Smooth muscle cell of the pulmonary artery (primary cell): ENCODE results near the gene MRPL14. TPM values are rescaled to one million over a fixed set of nuclear protein-coding genes. Genes with fewer than 3 reads are reported as not detected.

Experiments used
- total RNA-seq: library from RNA; depleted of rRNA; stranded (reverse); fragments of >200 nt; gene quantifications from 2 replicates; pipeline ENCODE4 v1.2.3, GENCODE V29; 2014

Gene MRPL14
- 30.6 and 34.5 TPM in 2 replicates for total RNA-seq

DNA sequence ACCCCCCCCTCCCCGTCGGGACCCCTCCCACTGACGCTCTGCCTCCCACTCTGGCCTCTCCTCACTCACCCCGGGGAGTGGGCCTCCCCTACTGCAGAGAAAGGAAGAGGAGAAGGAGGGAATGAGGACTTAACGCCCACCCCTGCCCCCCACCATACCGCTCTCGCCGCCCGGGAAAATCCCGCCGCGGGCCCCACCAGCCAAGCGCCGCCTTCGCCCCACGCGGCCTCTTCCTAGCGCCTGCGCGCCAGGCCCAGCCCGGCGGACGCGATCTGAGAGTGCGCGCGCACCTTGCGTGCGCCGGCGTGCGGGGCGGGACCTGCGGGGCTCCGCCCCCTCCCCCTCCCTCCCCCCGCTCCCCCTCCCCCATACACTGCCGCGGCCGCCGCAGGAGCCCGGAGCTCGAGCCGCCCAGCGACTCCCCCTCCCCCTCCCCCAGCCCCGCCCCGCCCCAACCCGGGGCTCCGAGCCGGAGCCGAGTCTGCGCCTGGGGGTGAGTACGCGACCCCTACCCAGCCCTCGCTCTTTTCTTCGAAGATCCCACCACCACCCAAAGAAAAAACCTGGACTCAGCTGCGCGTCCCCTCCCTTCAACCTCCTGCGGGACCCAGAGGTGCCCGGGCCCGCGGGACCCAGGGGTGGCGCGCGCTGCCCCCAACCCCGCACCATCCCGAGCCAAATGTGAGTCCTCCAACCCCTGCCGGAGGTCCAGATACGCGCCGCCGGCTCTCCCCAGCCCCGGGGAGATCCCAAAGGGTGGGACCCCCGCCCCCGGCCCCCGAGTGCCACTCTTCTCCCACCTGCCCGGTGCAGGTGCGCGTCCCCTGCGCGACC lies at the start of gene MRPL14, which contains the start of gene TMEM63B:
MRPL14 (minus strand) TSS at position 267 of the 834 bp plus-strand sequence. CDS start 10,841 bp downstream, outside the sequence.
TMEM63B (plus strand) TSS at position 369 of the 834 bp plus-strand sequence. CDS start 7,031 bp downstream, outside the sequence.

DNA sequence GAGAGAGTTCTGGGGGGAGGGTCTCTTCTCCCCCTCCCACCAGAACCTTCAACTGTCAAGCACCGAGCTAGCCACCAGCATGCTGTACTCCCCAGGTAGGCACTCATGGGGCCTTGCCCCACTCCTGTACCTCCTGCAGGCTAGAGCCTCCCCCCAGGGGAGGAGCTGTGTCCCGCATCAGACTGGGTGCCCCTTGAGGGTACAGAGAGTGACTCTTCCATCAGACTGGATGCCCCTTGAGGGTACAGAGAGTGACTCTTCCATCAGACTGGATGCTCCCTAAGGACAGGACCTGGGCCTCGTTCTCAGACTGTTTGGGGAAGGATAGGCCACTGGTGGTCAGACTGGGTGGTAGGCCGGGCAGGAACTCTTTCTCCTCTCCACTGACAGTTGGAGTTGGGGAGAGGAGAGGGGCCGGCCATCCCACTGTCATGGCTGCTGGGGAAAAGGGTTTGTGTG lies 31.5 kb upstream of the MRPL14 start, which contains the start of gene CAPN11:
CAPN11 (plus strand) TSS at position 51 of the 459 bp plus-strand sequence; CDS start at position 80, 29 bp downstream.

Other genes starting within 250 kb of the MRPL14 start
- gene TMEM63B, start 102 bp upstream of the MRPL14 start, total RNA-seq, result 36.9 and 56.1 TPM in 2 replicates
- gene CAPN11, start 31.4 kb upstream of the MRPL14 start, total RNA-seq, result not detected in 2 replicates
- 0.33 TPM in 1 of 2 replicates, not detected in the other for gene MYMX, start 89.5 kb upstream of the MRPL14 start, total RNA-seq
- 19.1 and 28.1 TPM in 2 replicates for gene SLC29A1, start 96.1 kb upstream of the MRPL14 start, total RNA-seq
- gene HSP90AB1, start 119.6 kb upstream of the MRPL14 start, total RNA-seq, result 525 and 552 TPM in 2 replicates
- gene SLC35B2, start 130.1 kb upstream of the MRPL14 start, total RNA-seq, result 108 and 149 TPM in 2 replicates
- 2.7 and 3.5 TPM in 2 replicates for gene NFKBIE, start 138.1 kb upstream of the MRPL14 start, total RNA-seq
- gene TMEM151B, start 143.0 kb upstream of the MRPL14 start, total RNA-seq, result not detected in 2 replicates
- 15.8 and 18.5 TPM in 2 replicates for gene AARS2, start 185.9 kb upstream of the MRPL14 start, total RNA-seq
- gene SPATS1, start 215.2 kb upstream of the MRPL14 start, total RNA-seq, result not detected in 2 replicates